Loucy (cell line): ENCODE measurements around the gene PIPOX.

ENCODE experiments used
- H2AFZ ChIP-seq: fragments of 200-600 bp; sonication (generic); 2 replicates; pipeline ENCODE4 v1.6.0; 2016; ENCODE audit warnings: antibody characterized with exemption, mild to moderate bottlenecking, low read length, moderate library complexity
- H3F3A ChIP-seq: fragments of 200-600 bp; 2 replicates; pipeline ENCODE4 v1.6.0; 2016; ENCODE audit warnings: antibody characterized with exemption, low read depth, mild to moderate bottlenecking
- H3K27me3 ChIP-seq: fragments of 200-600 bp; sonication (generic); 2 replicates; pipeline ENCODE4 v1.6.1; 2014; ENCODE audit warnings: low read length, mild to moderate bottlenecking; ENCODE audit not compliant: insufficient read depth, poor library complexity, severe bottlenecking
- H3K36me3 ChIP-seq: fragments of 200-600 bp; sonication (generic); 2 replicates; pipeline ENCODE4 v1.6.1; 2016; ENCODE audit warnings: low read length; ENCODE audit not compliant: insufficient read depth
- H3K4me1 ChIP-seq: fragments of 200-600 bp; sonication (generic); 2 replicates; pipeline ENCODE4 v1.5.1; 2014; ENCODE audit warnings: low read length, mild to moderate bottlenecking; ENCODE audit not compliant: insufficient read depth, poor library complexity, severe bottlenecking
- H3K4me2 ChIP-seq: fragments of 200-600 bp; sonication (generic); 2 replicates; pipeline ENCODE4 v1.6.0; 2014; ENCODE audit warnings: antibody characterized with exemption, low read length, low read depth, mild to moderate bottlenecking; ENCODE audit not compliant: poor library complexity, severe bottlenecking
- H3K4me3 ChIP-seq: fragments of 200-600 bp; sonication (generic); 2 replicates; pipeline ENCODE4 v1.5.1; 2014; ENCODE audit warnings: low read length, mild to moderate bottlenecking, mixed read lengths; ENCODE audit not compliant: poor library complexity, severe bottlenecking
- H3K79me2 ChIP-seq: fragments of 200-600 bp; sonication (generic); 2 replicates; pipeline ENCODE4 v1.6.1; 2014; ENCODE audit warnings: low read length; ENCODE audit not compliant: insufficient read depth
- H3K9ac ChIP-seq: fragments of 200-600 bp; sonication (generic); 2 replicates; pipeline ENCODE4 v1.6.0; 2014; ENCODE audit warnings: mild to moderate bottlenecking, low read depth, low read length, moderate library complexity; ENCODE audit not compliant: poor library complexity, severe bottlenecking
- H3K9me2 ChIP-seq: fragments of 200-600 bp; sonication (generic); replicated peaks from 2 replicates; pipeline ENCODE4 v1.6.1; 2016; ENCODE audit warnings: low read depth, low read length, mixed read lengths
- H3K9me3 ChIP-seq: fragments of 200-600 bp; sonication (generic); 2 replicates; pipeline ENCODE4 v1.6.1; 2014; ENCODE audit warnings: mild to moderate bottlenecking, antibody characterized with exemption, low read length, low read depth; ENCODE audit not compliant: insufficient read depth
- H4K20me1 ChIP-seq: fragments of 200-600 bp; sonication (generic); 2 replicates; pipeline ENCODE4 v1.6.0; 2014; ENCODE audit warnings: antibody characterized with exemption, low read length, mild to moderate bottlenecking; ENCODE audit not compliant: insufficient read depth, poor library complexity, severe bottlenecking
- EZH2phosphoT487 ChIP-seq: fragments of 200-600 bp; IDR thresholded peaks from 2 replicates; pipeline ENCODE4 v1.6.1; 2018; ENCODE audit warnings: antibody characterized with exemption, mild to moderate bottlenecking, moderate library complexity, borderline replicate concordance
- TF ChIP-seq, protein P1 (sequence below): fragments of 200-600 bp; sonication (generic); conservative IDR thresholded peaks from 2 replicates; pipeline ENCODE4 v1.5.1; 2014; ENCODE audit warnings: mild to moderate bottlenecking, antibody characterized with exemption, low read length

PIPOX gene

DNA sequence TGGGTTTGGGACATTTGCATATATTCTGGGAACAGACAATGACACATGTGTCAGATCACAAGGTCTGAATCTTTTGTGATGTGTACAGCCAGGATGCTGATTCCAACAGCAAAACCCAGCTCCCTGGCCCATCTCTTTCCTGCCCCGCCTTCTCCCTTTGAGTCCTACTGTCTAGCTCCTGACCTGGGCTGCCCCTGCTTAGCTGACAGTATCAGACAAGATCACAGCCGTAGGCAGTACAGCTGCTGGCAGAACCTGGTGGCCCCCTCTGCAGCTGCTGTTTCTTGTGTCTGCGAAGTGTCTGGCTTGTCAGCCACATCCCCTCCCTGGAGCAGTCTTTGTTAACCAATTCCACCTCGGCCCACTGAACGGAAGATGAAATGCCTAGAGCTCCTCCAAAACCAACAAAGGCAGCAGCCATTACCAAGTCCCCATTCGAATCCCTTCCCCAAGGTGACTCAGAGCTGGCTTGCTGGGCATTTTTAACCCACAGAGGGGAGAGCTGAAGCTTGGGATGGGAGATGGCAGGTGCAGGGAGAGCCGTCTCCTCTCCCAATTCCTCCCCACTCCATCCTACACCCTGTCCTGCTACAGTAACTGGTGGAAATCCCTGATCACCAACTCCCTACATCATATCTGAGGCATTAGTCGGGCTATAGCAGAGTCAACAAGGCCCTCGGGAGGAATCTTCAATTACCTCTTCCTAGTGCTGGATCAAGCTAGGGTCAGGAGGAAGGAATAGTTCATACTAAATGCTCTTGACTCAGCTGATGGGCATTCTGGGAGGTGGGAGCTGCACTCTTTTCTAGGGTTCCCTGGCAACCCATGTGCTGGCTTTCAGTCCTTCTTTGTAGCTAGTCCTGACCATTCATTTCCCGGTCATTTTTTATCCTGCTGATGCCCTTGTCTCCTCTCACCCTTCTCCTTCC, 5.8 kb downstream of the PIPOX start:
- Histone ChIP-seq H3K4me2 (no peak overlapping the region), H3K27me3 (no peaks in the 10 kb centered on the region), H3K4me1 (peaks cover 4% of the 10 kb centered on the region), H3K36me3 (no peaks in the 10 kb centered on the region), H3K9me2 (no peaks in the 10 kb centered on the region), H3K9ac (no peak overlapping the region), H3F3A (no peaks in the 10 kb centered on the region), H3K79me2 (no peaks in the 10 kb centered on the region), H3K9me3 (no peaks in the 10 kb centered on the region), H2AFZ (no peak overlapping the region), H3K4me3 (no peak overlapping the region), H4K20me1 (no peaks in the 10 kb centered on the region)
- no peak for TF ChIP-seq EZH2phosphoT487
- TF ChIP-seq, protein P1, sequence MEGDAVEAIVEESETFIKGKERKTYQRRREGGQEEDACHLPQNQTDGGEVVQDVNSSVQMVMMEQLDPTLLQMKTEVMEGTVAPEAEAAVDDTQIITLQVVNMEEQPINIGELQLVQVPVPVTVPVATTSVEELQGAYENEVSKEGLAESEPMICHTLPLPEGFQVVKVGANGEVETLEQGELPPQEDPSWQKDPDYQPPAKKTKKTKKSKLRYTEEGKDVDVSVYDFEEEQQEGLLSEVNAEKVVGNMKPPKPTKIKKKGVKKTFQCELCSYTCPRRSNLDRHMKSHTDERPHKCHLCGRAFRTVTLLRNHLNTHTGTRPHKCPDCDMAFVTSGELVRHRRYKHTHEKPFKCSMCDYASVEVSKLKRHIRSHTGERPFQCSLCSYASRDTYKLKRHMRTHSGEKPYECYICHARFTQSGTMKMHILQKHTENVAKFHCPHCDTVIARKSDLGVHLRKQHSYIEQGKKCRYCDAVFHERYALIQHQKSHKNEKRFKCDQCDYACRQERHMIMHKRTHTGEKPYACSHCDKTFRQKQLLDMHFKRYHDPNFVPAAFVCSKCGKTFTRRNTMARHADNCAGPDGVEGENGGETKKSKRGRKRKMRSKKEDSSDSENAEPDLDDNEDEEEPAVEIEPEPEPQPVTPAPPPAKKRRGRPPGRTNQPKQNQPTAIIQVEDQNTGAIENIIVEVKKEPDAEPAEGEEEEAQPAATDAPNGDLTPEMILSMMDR, result no peak

DNA sequence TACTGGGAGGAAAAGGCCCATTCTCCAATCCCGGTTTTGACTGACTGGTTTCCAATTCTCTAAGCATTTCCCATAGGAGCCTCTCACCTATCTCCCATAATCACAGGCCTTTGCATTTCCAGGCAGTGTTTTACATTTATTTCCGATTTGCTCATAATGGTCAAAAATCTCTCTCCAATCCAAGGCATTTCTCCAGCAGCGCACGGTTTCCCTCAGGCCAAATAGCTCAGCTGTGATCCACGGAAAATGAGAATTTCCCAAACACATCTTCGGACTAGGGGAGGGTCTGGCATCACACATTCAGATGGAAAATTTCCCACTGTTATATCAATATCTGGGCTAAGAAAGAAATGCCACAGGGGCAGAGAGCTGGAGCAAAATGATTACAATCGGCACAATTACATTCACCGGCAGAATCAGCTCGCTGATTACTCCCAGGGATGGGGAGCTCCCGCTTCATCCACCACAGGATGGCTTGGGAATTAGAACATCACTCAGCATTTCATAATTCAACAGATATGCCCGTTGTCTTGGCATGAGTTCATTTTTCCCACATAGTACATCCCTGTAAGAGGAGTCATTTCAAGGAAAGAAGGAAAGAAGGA, 6.7 kb downstream of the PIPOX start:
- Histone ChIP-seq H3K9me2 (no peaks in the 10 kb centered on the region), H3K36me3 (no peaks in the 10 kb centered on the region), H3F3A (no peaks in the 10 kb centered on the region), H4K20me1 (no peaks in the 10 kb centered on the region), H3K4me3 (no peak overlapping the region), H3K4me2 (no peak overlapping the region), H3K9me3 (no peaks in the 10 kb centered on the region), H3K4me1 (peaks cover 4% of the 10 kb centered on the region), H3K9ac (no peak overlapping the region), H3K79me2 (no peaks in the 10 kb centered on the region), H2AFZ (no peak overlapping the region), H3K27me3 (no peaks in the 10 kb centered on the region)
- TF ChIP-seq EZH2phosphoT487, result no peak
- TF ChIP-seq, protein P1, result no peak

DNA sequence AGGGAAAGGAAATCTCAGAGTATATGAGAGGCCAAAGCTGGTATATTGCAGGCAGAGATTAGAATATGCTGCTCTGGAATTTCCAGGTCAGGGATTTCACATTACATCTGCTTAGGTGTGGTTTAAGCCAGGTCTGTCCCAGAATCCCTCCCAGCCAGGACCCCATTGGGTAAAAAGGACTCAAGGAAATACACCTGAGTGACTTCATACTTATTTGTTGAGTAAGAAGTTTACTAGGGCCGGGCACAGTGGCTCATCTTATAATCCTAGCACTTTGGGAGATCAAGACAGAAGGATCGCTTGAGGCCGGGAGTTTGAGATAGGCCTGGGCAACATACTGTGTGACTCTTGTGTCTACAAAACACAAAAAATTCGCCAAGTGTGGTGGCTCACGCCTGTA, 7.2 kb downstream of the PIPOX start:
- no peak overlapping the region for H3K4me2 ChIP-seq
- H4K20me1 ChIP-seq, result no peaks in the 10 kb centered on the region
- no peak overlapping the region for H3K4me3 ChIP-seq
- no peaks in the 10 kb centered on the region for H3K9me2 ChIP-seq
- no peaks in the 10 kb centered on the region for H3K27me3 ChIP-seq
- no peaks in the 10 kb centered on the region for H3F3A ChIP-seq
- no peaks in the 10 kb centered on the region for H3K36me3 ChIP-seq
- TF ChIP-seq EZH2phosphoT487, result no peak
- TF ChIP-seq, protein P1, result no peak
- peaks cover 4% of the 10 kb centered on the region for H3K4me1 ChIP-seq
- no peak overlapping the region for H3K9ac ChIP-seq
- no peaks in the 10 kb centered on the region for H3K79me2 ChIP-seq
- H3K9me3 ChIP-seq, result no peaks in the 10 kb centered on the region
- H2AFZ ChIP-seq, result no peak overlapping the region
